ENCODE results near the gene SYNJ1. TPM values are rescaled to one million over a fixed set of nuclear protein-coding genes. Genes with fewer than 3 reads are reported as not detected.

The SYNJ1 gene
- total RNA-seq, 4 donors from 2014 or later = 4.3 to 20.3 (median 9.6) TPM

GRCh38 chr21:32608851-32609250, 119.0 kb downstream of the SYNJ1 start:
- no peak for DNase-seq (ENCODE audit: low spot score in 2 of 2)
- Histone ChIP-seq H3K4me1 (peaks cover 19% of the 10 kb centered on the region), H3K4me3 (no peak overlapping the region), H3K9me3 (no peaks in the 10 kb centered on the region), H3K27ac (no peak overlapping the region), H3K27me3 (no peaks in the 10 kb centered on the region), H3K36me3 (peaks cover 56% of the 10 kb centered on the region)
- 86% methylated on average over 5 of the region's 5 CpGs for WGBS
- no peak for TF ChIP-seq POLR2AphosphoS5 (IDR thresholded peaks at IDR 0.05)

- no peak for DNase-seq (ENCODE audit: low spot score in 2 of 2)
- no peaks in the 10 kb centered on the region for H3K27me3 ChIP-seq
- no peak overlapping the region for H3K27ac ChIP-seq
- peaks cover 80% of the 10 kb centered on the region for H3K36me3 ChIP-seq
- WGBS = 85% methylated on average over 8 of the region's 8 CpGs
- H3K4me1 ChIP-seq = peaks cover 5% of the 10 kb centered on the region
- TF ChIP-seq POLR2AphosphoS5 (IDR thresholded peaks at IDR 0.05) = no peak
- TF ChIP-seq POLR2A (IDR thresholded peaks at IDR 0.05) = no peak
- TF ChIP-seq EP300 (IDR thresholded peaks at IDR 0.05) = no peak
- TF ChIP-seq CTCF (IDR thresholded peaks at IDR 0.05) = no peak
- H3K4me3 ChIP-seq = no peak overlapping the region
- H3K9me3 ChIP-seq = no peaks in the 10 kb centered on the region
These were observed 122.3 kb downstream of the SYNJ1 start for GRCh38 chr21:32605469-32605868.

GRCh38 chr21:32604464-32604863, 123.3 kb downstream of the SYNJ1 start:
- Histone ChIP-seq H3K27me3 (no peaks in the 10 kb centered on the region), H3K4me1 (no peaks in the 10 kb centered on the region), H3K9me3 (no peaks in the 10 kb centered on the region), H3K27ac (no peak overlapping the region), H3K36me3 (peaks cover 88% of the 10 kb centered on the region), H3K4me3 (no peak overlapping the region)
- WGBS = 81% methylated on average over 8 of the region's 8 CpGs
- no peak for DNase-seq (ENCODE audit: low spot score in 2 of 2)
- TF ChIP-seq CTCF (IDR thresholded peaks at IDR 0.05) (no peak), EP300 (IDR thresholded peaks at IDR 0.05) (no peak), POLR2AphosphoS5 (IDR thresholded peaks at IDR 0.05) (no peak), POLR2A (IDR thresholded peaks at IDR 0.05) (no peak)

- H3K4me3 ChIP-seq = no peak overlapping the region
- H3K9me3 ChIP-seq = no peaks in the 10 kb centered on the region
- no peaks in the 10 kb centered on the region for H3K4me1 ChIP-seq
- WGBS = 76% methylated on average over 8 of the region's 8 CpGs
- TF ChIP-seq CTCF (IDR thresholded peaks at IDR 0.05) = no peak
- no peak for TF ChIP-seq POLR2AphosphoS5 (IDR thresholded peaks at IDR 0.05)
- TF ChIP-seq POLR2A (IDR thresholded peaks at IDR 0.05) = no peak
- no peak for TF ChIP-seq EP300 (IDR thresholded peaks at IDR 0.05)
- no peaks in the 10 kb centered on the region for H3K27me3 ChIP-seq
- H3K36me3 ChIP-seq = peaks cover 77% of the 10 kb centered on the region
- DNase-seq (ENCODE audit: low spot score in 2 of 2) = no peak
- H3K27ac ChIP-seq = no peak overlapping the region
These were observed 124.7 kb downstream of the SYNJ1 start for GRCh38 chr21:32603131-32603530.

GRCh38 chr21:32602099-32602498, 125.7 kb downstream of the SYNJ1 start:
- H3K9me3 ChIP-seq = no peaks in the 10 kb centered on the region
- H3K36me3 ChIP-seq = peaks cover 68% of the 10 kb centered on the region
- no peaks in the 10 kb centered on the region for H3K27me3 ChIP-seq
- no peak overlapping the region for H3K4me3 ChIP-seq
- H3K27ac ChIP-seq = no peak overlapping the region
- H3K4me1 ChIP-seq = no peaks in the 10 kb centered on the region
- no peak for DNase-seq (ENCODE audit: low spot score in 2 of 2)
- TF ChIP-seq EP300 (IDR thresholded peaks at IDR 0.05) (no peak), POLR2A (IDR thresholded peaks at IDR 0.05) (no peak), POLR2AphosphoS5 (IDR thresholded peaks at IDR 0.05) (no peak), CTCF (IDR thresholded peaks at IDR 0.05) (no peak)
- WGBS = 95% methylated on average over 5 of the region's 6 CpGs

GRCh38 chr21:32599526-32599925, 128.3 kb downstream of the SYNJ1 start:
- 90% methylated on average over 8 of the region's 8 CpGs for WGBS
- Histone ChIP-seq H3K4me1 (no peaks in the 10 kb centered on the region), H3K4me3 (no peak overlapping the region), H3K27me3 (no peaks in the 10 kb centered on the region), H3K9me3 (no peaks in the 10 kb centered on the region), H3K27ac (no peak overlapping the region), H3K36me3 (peaks cover 42% of the 10 kb centered on the region)
- TF ChIP-seq CTCF (IDR thresholded peaks at IDR 0.05) (no peak), POLR2AphosphoS5 (IDR thresholded peaks at IDR 0.05) (no peak), POLR2A (IDR thresholded peaks at IDR 0.05) (no peak), EP300 (IDR thresholded peaks at IDR 0.05) (no peak)
- DNase-seq (ENCODE audit: low spot score in 2 of 2) = no peak
